GM18861 (cell line): ENCODE results near the gene SKAP2.

Experiments used
- ATAC-seq: cut with Tn5 transposase; IDR thresholded peaks from one replicate; pipeline ENCODE4 v1.9.1; 2021; ENCODE audit not compliant: unreplicated experiment

Gene SKAP2

DNA sequence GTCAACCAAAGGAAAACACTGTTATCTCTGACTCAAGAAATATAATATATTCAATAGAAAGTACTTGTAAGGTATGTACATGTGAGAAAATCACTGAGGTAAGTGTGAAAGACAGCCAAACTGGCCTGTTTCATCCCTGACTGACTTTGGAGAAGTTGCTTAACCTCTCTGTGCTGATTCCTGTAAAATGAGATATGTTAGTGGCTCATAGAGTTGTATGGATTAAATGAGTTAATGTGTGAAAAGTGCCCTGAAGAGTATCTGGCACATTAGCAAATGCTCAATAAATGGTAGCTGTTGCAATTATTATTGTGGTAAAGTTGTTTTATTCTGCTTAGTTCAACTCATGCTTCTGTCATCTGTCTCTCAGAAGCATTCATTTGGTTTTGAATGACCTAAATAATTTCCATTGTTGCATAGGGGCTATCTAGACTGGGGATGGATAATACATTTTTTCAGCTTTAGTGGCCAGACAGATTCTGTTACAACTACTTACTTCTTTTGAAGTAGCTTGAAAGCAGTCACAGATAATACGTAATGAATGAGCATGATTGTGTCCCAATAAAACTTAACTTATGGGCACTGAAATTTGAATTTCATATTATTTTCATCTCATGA, 84.3 kb downstream of the SKAP2 start:
- no peak for ATAC-seq

DNA sequence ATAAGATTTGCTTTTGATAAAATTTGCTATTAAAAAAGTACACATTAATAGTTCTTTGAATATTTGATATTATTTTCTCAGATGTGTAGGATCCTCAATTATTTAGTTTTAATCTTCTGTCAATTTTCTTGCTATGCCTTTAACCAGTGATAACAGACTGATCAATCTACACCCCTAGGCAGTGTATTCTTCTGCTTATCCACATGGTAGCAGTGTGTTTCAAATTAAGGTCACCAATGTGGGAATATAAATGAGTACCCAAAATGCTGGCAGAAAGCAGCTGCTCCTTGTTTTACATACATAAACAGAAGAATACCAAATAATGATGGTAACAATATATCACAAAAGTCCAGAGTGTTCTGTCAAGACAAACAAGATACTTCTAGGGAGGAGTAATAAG, 87.0 kb downstream of the SKAP2 start:
- ATAC-seq = no peak

DNA sequence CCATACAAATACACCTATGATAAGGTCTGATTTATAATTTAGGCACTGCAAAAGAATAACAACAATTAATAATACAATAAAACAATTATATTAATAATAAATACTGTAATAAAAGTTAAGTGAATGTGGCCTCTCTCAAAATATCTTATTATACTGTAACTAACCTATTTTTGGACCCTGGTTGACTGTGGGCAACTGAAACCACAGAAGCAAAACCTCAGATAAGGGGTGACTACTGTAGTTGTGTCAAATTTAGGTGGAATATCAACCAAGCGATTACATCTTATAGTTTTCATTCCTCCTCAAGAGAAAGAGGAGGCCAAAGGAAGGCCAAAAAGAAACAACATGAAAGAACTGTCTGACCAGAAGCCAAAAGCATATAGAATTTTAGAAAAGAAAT, 103.9 kb downstream of the SKAP2 start:
- no peak for ATAC-seq

DNA sequence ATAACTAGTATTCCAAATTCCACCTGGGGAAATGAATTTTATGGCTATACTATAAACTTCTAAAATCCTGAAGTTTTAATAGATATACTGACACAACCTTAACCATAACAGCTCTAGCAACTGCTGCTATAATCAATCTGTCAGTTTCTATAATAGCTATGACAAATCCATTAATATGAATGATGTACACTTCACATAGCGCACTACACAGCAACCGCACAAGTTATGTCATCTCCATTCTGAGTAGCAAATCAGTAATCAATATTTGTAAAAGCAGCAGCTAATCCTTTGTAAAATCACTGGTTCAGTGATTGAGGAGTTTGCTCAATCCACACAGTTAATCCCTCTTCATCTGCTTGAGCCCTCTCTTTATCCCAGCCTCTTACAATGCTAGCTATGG, 105.3 kb downstream of the SKAP2 start:
- no peak for ATAC-seq

DNA sequence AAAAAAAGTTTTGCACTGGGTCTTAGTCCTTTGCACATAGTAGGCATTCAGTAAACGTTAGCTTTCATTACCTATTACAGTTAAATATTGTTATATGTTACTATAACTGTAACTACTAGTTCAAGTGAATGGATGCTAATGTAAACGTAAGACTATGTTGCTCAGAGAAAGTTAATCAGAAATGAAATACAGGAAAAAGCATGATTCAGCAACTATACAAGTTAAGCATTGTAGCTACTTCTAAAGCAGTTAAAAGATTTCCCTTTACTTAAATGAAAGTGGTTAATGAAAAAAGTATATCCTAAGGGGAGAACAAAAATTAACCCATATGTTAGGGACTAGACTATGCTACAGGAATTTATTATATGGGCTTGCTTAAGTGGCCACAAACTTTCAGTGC, 121.2 kb downstream of the SKAP2 start:
- ATAC-seq = no peak

DNA sequence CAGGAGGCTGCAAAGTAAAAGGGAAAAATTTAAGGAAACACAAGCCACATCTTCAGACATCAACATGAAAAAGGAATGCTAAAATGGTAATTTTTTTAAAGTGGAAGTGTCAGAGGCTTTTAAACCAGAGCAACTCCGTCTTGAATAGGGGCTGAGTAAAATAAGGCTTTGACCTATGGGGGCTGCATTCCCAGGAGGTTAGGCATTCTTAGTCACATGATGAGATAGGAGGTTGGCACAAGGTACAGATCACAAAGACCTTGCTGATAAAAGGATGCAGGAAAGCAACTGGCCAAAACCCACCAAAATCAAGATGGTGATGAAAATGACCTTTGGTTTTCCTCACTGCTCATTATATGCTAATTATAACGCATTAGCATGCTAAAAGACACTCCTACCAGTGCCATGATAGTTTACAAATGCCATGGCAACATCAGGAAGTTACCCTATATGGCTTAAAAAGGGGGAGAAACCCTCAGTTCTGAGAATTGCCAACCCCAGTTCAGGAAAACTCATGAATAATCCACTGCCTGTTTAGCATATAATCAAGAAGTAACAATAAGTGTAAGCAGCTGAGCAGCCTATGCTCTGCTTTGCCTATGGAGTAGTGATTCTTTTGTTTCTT, 128.3 kb downstream of the SKAP2 start:
- ATAC-seq = no peak

DNA sequence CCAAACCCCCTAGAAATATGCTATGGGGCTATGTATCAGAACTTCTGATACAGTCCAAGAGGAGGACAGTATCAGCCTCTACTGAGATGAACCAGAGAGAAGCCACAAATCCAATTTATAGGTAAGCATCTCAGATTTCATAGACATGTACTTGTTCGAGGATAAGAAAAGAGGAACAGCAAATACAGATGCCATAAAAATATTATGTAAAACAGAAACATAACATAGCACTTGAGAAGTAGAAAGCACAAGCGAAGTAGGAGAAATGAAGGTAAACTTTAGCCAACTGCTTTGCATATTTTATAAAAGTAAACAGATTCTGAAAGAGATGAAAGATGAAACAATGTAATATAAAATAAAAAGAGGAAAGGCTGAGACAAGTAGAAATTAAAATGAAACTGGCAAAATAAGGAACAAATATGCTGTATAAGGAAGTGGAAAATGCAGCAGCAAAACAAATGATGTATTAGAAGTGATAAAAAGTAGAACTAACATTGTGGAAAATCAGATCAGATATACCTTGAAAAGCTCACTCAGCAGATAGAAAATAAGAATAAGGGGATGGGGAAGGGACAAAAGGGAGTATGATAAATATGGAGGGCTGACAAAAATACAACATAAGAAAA, 135.1 kb downstream of the SKAP2 start:
- ATAC-seq = no peak

DNA sequence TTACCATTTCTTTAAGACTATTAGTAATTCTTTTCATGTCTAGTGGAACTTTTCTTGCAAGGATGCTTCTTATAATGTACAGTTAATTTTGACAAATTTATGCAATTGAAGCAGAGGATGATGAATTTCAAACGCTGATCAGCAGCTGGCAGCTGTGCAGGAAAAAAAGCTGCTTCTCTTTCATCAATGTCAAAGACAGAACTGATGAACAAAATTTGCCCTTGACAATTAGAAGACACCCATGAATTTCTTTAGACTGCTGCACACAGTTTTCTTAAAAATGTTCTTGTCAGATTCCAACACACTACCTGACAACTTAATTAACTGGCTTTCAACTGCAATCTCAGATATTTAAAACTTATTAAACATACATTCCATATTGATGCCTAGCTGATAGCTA, 138.3 kb downstream of the SKAP2 start:
- ATAC-seq = no peak

DNA sequence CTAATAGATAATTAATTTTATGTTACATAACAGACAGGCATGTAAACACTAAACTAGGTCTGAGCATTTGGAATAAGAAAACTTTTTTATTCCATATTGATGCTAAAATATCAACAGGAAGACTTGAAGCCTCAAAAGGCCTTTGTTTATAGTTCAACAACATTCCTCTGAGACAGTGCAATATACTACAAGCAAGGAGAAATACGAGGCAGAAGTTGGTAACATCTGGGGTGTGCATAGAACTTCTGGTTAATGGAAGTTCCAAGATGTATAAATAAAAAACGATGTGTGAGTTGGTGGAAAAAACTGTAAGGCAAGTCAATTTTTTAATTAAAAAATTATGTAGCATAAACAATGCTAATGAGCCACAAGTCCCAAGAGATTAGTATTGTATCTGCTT, 139.6 kb downstream of the SKAP2 start:
- no peak for ATAC-seq

DNA sequence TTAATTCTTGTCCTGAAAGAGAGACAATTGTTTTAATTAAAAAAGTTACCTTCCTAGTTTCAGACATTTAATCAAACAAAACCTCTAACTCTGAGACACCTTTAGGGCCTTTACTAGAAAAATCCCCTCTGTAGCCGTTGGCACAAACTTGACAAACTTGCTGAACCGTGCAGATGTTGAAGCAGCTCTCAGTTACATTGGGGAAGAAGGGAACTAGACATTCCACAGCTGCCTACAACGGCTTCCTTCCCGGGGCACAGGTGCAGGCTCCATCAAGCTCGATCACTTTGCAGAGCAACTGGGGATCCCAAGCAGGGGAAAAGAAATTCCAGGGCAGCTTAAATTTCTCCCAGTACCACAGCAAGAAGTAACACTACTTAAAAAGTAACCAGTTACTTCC, 141.3 kb downstream of the SKAP2 start:
- no peak for ATAC-seq

DNA sequence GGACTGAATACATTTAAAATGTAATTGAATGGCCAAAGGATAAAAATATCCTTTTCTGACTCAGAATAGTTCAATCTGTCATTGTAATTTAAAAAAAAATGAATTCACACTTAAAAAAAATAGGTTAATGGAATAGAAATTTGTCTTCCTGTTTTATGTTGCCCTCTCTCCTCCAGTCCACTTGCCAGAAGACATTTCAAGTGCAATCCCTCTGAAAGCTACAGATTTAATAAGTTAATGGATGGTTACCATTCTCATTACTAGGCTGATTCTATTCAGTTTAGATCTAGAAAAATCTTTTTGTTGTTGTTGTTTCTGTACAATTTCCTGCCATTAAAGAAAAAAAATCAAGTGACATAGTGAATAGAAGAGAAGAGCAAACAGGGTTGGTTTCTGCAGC, 142.9 kb downstream of the SKAP2 start:
- ATAC-seq = no peak

DNA sequence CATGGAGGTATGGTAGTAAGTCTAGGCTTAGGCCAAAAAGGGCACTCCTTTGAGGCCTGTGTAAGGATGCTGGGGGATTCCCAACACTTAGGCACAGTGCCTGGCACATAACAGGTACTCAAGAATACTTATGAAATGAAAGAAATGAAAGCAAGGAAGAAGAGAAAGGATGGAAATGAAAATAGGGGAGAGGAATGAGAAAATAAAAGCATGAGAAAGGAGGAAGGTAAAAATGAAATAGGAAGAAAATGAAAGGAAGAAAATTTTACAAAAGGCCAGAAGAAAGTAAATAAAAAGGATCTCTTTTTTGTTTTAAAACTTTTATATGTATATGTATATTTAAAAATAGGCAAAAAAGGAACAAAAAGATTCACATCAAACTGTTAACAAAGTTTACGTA, 146.3 kb downstream of the SKAP2 start:
- no peak for ATAC-seq

DNA sequence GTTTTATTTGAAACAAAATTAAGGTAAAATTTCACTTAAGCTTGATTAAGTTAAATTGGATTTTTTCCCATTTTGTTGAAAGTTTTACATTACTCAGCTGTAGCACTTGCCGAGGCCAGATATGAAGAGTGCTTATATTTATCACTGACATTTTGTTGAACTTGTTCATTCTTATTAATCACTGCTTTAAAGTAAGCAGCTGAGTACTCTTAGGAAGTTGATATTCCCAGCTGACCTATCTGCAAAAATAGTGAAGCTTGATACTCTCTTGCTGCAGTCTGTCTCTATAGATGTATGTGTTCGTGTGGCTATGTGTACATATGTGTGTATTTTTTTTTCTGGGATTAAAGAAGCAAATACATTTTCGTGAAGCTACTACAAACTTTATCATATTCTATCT, 150.0 kb downstream of the SKAP2 start:
- ATAC-seq = no peak

DNA sequence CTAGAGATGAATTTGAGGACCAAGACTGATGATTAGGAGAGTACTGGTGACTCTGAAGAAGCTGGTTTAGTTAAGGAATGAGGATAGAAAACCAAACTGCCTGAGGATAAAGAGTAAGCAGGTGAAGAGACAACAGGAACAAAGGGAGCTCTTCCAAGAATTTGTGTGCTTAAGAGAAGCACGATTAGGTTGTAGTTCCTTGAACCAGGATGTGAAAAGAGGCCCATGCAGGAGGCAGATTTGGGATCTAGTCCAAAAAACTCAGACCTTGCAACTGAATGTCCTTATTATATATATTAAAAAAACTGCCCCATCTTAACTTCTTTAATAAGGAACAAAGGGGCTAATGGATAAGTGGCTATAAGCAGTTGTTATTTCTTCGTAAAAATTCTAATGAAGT, 150.4 kb downstream of the SKAP2 start:
- ATAC-seq = no peak

DNA sequence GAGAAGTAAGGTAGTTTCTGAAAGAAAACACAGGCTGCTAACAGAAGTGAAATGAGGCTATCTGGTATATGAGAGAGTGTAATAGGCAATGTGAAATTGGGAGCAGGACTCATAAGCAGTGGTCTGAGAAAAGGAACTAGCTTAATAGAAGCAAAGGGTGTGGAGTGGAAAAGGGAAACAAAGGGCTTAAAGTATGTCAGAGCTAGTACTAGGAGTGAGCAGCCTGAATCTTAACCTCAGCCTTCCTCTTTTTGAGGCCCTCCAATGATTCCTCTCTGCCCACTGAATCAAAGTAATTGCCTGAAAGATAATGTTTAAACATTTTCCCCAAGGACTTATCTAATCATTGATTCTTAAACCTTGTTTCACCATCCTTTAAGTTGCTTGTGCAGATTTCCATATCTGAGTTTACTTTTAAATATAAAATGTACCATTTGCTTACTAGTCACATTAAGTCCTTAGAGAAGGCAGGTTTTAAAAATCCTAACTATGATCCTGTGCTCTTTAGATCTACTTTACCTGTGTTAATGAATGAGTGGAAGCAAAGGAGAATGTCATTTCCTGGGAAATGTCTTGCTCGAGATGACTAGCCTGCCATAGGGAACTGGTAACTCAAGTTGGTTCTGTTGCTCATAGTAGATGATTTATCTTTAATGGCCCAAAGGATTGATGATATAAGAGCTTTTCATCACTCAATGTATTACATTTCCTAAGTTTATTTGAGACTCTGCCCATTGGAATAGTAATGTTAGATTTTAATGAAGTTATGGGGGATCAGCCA, 155.0 kb downstream of the SKAP2 start:
- ATAC-seq = no peak

DNA sequence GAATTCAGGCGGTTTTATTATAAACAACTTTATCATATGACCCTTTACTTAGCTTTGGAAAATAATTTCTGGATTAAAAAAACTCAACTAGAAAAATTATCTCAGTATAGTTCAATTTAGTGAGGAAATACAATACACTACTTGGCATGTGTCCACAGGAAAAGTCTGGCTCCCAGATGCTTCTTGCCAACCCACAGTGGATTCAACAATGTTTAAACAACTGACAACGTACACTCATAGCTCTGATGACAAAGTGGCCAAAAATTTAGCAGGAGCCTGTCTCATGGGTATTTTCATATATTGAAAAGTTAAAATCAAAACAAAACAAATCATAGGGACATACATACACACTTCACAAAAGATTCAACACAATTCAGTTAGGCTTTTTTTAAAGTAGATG, 158.8 kb downstream of the SKAP2 start:
- ATAC-seq = no peak

DNA sequence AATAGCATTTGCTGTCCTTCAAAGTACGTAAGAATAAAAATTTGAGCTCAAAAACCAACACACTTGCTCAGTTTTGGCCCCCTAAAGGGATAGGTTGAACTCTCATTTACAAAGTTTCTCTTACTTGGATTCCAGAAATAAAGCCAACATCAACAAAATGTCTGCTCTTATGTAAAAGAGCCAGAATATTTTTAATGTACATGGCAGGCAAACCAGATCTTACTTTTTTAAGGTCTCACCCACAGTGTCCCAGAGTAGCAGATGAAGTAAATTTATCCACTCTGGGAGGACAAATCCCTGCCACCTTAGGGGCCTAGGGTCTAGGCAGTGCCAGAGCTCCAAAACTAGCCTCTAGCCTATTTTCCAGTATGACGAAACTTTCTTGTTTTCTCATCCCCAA, 159.6 kb downstream of the SKAP2 start:
- ATAC-seq = no peak

DNA sequence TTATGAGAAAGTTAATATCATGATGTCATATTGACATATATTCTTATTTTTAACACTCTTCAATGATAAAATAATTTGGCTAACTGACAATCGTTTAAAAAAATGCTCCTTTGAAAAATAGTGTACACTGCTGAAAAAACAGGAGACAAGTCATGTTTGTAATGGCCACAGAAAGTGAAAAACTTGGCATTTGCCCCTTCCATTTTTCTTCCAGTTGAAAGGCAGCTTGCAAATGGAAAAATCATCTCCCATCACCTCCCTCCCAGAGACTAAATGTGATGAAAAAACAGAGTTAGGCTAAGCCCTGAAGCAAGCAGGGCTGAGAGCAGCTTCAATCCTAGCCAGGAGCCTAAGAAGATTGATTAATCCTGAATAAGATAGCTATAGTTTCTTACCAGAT, 160.4 kb downstream of the SKAP2 start:
- ATAC-seq = no peak

DNA sequence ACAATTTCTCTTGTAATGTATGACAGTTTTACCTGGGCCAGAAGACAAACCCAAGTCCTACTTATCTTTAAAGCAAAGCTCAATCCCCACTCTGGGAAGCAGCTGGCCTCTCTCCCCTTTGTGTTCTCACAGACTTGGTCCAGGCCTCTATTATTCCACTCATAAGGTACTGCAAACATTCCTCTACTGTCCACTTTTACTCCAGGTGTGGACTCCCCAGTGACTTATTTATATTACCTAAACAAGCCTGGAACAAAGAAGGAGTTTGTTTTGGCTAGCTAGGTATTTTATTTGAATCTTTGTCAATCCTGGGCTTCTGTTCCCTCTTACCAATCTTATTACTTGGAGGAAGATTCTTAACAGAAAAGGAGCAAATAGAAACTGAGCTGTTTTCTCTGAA, 163.5 kb downstream of the SKAP2 start:
- no peak for ATAC-seq

DNA sequence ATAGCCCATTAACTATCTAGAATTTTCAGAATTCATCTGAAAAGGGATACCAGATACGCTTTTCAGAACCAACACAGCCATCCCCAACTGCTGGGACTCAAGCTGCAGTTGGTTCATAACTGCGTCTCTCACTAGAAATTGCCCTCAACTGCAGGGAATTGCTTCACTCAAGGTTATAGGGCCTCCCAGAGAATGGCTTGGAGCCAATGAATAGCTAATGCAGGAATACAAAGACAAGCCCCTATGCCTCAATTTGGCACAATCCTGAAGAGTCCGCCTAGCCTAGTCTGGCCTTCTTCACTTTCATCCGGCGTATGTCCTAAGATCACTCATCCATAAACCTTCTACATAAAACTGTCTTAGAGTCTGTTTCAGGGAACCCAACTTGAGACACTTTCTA, 164.0 kb downstream of the SKAP2 start:
- no peak for ATAC-seq

DNA sequence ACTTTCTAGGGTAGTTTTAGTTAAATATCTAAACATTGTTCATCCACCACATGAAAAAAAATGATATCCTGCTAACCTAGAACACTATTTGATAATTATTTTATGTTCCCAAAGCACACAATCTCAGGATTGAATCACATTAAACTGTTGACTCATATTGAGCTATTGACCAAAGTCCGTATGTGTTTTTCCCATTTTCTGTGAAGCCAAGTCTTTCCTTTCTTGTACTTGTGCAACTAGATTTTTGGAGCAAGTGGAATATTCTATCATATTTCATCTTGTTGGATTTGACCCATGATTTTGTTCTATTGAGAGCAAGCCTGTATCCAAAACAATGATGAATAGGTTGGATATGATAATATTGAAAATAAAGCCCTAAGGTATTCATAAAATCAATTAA, 164.6 kb downstream of the SKAP2 start:
- ATAC-seq = no peak

DNA sequence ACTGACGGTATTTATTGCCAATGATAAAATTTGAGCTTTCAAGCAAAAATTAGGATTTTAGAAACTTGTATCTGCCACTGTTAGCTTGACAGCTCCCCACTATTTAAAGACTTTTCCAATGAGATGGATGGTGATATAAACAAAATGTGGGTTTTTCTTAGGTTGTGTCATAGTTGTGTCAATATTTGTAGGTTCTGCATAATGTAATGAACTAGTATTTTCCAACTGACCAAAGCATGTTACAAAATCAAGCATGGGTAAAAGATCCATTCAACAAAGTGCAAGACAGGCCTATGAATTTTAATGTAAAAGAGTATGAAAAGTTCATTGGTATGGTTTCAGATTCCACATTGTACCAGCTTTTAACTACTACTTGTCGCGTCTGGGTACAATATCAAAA, 165.6 kb downstream of the SKAP2 start:
- no peak for ATAC-seq
